ENCODE measurements around the gene AFF1.

GRCh38 chr4:87086143-87086805 lies 151.5 kb downstream of the AFF1 start:
- TF ChIP-seq CTCF (conservative IDR thresholded peaks at IDR 0.05; ENCODE audit: low read depth, low read length) (no peak), POLR2A (IDR thresholded peaks at IDR 0.05; ENCODE audit: low read depth, low read length) (no peak), RCOR1 (IDR thresholded peaks at IDR 0.05; ENCODE audit: insufficient replicate concordance, low read length) (no peak), RAD21 (IDR thresholded peaks at IDR 0.05; ENCODE audit: low read length) (no peak), USF2 (IDR thresholded peaks at IDR 0.05; ENCODE audit: low read depth, low read length) (no peak), MAFK (IDR thresholded peaks at IDR 0.05; ENCODE audit: low read depth, low read length) (no peak), SMC3 (IDR thresholded peaks at IDR 0.05; ENCODE audit: low read depth, low read length) (no peak), MAZ (IDR thresholded peaks at IDR 0.05; ENCODE audit: borderline replicate concordance, low read depth, low read length) (no peak)

Measured in IMR-90 (cell line).